PC-3 (cell line): ENCODE results near the gene STIMATE.

ENCODE experiments used
- CTCF ChIP-seq: fragments of 300-600 bp; sonication (generic); conservative IDR thresholded peaks from 2 replicates; pipeline ENCODE4 v1.5.1; 2017; ENCODE audit warnings: antibody characterized with exemption, low read depth, mild to moderate bottlenecking, low read length
- EZH2 ChIP-seq: fragments of 300-600 bp; sonication (generic); IDR thresholded peaks from one replicate; pipeline ENCODE4 v1.6.1; 2017; ENCODE audit warnings: antibody characterized with exemption, mild to moderate bottlenecking, low read length; ENCODE audit not compliant: unreplicated experiment
- EZH2phosphoT487 ChIP-seq: fragments of 300-600 bp; sonication (generic); IDR thresholded peaks from 2 replicates; pipeline ENCODE4 v1.6.1; 2018; ENCODE audit warnings: mild to moderate bottlenecking, antibody characterized with exemption, low read length, borderline replicate concordance

- TF ChIP-seq CTCF (no peak), EZH2 (no peak), EZH2phosphoT487 (no peak)
Measured at GRCh38 chr3:52798376-52798977, 98.9 kb downstream of the STIMATE start.
